ENCODE data around the gene FABP3.

The FABP3 gene

DNA sequence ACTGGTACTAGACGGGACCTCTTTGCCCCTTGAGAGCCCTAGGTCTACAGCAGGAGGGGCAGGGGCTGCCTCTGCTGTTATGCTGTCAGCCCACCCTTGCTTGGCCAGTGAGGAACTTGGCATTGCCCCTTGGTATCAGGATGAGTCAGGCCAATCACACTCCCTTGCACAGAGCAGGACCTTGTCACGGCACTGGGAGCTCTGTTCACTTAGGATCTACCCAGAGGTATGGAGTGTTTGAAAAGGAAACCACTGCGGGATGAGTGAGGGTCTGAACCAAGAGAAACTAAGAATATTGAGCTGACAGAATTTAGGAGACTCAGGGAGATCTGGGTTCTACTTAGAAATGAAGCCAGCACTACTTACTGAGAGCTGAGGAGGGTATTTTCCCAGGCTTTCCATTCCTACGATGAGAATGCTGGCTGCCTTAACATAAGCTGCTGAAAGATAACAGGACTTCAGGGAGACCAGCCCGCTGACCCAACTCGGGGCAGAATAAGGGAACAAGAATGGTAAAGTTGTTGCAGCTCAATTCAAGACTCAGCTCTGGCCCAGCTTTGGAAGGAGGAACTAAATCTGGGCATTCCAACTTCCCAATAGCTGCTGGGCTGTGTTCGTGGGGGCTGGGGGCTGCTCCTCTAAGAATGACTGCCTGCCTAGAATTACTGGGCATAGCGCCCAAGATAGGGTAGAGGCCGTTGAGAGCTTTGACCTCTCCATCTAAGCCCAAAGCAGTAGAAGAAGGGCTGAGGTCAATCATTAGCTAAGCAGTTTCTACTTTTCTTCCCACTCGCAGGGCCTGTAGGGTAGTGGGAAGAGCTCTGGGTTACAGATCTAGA is 1.5 kb downstream of the FABP3 start:
- no peak for DNase-seq (ENCODE audit: low read depth)

DNA sequence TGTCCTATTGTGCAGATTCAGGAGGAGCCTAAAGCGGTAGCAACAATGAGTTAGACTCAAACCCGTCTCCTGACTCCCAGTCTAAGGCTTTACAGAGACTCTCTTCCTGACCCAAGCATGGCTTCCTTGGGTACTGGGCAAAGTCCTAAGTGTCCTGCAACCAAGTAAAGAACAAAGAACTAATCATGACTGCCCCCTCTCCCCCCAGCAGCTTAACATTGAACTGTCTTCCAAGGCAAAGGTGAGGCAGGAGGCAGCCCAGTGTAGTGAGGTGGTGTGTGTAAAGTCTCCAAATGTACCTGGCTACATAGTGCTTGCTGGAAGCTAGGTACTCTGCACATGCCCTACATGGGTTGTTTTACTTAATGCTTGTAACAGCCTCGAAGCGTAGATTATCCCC is 2.3 kb downstream of the FABP3 start:
- no peak for DNase-seq (ENCODE audit: low read depth)

DNA sequence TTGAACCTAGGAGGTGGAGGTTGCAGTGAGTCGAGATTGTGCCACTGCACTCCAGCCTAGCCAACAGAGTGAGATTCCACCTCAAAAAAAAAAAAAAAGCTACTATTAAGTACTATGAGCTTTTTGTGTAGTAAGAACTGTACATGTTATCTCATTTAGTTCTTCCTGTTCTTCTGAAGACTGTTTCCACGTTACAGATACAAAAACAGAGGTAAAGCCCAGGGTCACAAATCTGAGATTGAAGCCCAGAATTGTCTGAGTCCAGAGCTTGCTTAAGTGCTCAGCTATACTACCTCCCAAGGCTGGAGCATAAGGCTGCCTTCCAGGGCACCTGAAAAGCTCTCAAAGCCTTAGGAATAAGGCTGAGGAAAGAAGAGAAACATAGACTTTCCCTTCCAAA is 2.9 kb downstream of the FABP3 start:
- DNase-seq (ENCODE audit: low read depth): no peak

DNA sequence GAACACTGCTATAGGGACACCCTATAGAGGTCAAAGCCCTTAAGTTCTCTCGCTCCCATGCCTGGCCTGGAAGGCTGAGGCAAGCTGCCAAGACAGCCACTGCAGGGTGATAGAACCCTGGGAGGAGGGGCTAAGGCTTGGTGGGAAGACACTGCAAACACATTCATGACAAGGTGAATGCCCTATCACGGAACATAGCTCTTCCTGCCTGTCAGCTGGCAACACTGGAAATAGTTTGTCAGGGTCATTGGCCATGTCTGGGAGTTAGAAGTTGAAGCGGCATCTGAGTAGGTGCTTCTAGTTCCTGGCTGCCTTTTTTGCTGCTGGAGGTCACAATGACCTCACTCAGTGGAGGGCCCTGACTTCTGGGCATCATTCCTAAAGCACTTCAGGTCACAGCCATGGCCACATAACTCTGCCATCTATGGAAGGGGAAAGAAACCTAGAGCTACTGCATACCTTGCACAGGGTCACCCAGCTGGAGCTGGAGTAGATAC is 4.2 kb downstream of the FABP3 start:
- no peak for DNase-seq (ENCODE audit: low read depth)

DNA sequence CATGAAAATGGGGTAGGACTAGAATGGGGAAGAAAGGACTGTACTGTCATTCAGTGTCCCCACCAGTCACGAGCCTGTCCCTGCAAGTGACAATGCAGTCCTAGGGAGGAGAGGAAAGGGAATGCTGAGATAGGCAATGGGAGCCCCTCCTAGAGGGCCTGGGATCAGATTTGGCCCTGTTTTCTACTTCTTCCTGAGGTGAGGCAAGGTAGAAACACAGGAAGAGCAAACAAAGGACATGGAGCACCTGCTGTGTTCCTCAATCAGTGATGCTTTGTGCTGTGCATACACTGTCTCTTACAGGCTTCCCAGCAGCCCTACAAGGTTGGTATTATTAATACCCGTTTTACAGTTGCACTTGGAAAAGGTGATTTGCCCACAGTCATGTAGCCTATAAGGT is 6.1 kb downstream of the FABP3 start:
- DNase-seq (ENCODE audit: low read depth): no peak

DNA sequence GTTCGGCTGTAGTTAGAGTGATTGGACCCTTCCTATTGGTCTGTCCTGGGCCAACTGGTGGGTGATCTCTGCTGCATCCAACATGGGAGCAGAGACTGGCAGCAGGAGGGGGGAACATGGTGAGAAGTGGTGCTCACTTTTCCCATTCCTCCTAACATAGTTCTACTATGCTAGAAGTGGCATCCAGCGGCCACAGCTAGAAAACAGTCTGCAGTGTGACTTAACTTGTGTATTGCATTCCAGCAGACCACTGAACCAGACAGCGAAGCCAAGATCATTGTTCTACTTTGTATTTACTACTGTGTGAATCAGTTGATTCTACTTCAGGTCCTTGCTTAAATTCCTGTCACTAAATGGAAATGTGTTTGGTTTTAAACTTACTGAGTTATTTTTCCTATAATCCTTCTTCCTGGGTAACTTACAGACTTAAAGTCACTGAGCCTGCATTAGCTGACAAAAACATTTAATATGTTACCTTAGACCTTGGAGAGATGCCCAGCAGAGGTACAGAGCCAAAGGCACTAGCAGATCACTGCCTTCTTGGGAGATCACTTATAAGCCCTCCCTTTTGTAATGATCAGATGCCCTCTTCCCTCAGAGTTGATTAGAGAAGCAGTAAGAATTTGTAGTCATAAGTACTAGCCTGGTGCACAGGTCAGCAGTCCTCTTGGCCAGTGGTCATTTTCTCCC is 8.2 kb downstream of the FABP3 start:
- no peak for DNase-seq (ENCODE audit: low read depth)

DNA sequence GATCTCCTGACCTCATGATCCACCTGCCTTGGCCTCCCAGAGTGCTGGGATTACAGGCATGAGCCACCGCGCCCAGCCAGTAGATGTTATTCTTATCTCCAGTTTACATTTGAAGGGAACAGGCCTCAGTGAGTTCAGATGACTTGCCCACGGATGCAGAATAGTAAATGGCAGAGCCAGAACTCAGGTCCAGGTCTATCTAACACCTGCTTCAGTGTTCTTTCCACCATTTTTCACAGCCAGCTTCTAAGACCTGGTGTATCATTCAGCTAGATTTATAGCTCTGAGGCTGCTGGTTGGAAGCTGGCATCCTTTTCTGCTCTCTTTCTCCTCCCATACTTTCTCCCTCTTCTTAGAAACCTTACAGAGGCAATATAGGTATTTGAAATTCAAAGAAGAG is 10.8 kb downstream of the FABP3 start:
- DNase-seq (ENCODE audit: low read depth): no peak

DNA sequence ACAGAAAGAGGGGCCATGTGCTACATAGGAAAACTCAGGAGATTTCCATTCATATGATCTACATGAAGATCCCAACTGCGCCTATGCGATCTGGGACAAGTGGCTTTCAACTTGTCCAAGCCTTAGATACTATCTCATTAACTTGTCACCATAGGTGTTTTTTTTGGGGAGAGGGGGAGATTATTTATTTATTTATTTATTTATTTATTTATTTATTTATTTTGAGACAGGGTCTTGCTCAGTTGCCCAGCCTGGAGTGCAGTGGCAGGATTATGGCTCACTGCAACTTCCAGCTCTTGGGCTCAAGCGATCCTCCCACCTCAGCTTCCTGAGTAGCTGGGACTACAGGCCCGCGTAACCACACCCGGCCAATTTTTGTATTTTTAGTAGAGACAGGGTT is 11.3 kb downstream of the FABP3 start:
- no peak for DNase-seq (ENCODE audit: low read depth)

DNA sequence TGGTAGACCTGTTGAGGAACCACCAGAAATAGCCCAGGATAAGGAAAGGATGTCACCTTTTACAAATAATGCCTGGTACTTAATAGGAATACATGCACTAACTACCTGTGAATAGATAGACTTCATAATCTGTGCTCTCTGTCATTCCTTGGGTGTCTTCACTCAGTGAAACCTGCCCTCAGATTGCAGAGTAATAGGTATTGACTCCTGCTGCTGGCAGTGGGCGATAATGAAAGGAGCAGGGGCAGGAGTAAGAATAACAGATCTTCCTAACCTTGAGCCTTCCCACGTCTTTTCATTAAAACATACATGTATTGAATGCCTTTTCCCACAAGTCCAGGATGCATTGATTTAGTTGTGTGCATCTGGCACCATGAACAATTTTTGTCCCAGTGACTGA is 16.4 kb downstream of the FABP3 start:
- DNase-seq (ENCODE audit: low read depth): no peak

DNA sequence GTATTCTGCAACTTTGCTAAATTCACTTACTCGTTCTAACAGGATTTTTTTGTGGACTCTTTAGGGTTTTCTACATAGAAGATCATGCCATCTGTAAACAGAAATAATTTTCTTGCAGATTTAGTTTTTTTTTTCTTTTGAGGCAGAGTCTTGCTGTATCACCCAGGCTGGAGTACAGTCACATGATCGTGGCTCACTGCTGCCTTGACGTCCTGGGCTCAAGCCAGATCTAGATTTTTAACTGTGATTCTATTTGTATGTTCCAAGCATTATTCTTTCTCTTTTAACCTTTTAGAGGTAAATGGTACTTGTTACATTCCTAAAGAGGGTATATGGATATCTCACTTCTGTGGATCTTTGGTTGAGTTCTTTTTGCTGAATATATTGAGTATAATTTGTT is 18.6 kb downstream of the FABP3 start:
- DNase-seq (ENCODE audit: low read depth): no peak

DNA sequence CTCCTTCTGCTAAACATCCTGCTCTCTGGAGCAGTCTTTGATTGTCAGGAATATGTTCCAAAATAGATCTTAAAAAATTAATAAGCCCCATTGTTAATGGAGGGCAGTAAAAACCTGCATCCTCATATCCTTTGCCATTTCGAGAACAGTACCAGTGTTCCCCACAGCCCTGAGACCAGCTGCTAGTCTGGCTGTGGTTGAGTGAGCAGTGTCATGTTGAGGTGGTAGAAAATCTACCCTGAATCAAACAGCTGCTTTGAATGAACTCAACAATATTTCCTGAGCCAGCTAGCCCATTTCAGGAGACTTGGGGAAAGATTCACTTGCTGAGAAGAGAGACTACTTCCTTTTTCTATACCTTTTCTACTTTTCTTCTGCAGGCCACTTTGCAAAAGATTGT is 24.4 kb downstream of the FABP3 start:
- DNase-seq (ENCODE audit: low read depth): no peak

DNA sequence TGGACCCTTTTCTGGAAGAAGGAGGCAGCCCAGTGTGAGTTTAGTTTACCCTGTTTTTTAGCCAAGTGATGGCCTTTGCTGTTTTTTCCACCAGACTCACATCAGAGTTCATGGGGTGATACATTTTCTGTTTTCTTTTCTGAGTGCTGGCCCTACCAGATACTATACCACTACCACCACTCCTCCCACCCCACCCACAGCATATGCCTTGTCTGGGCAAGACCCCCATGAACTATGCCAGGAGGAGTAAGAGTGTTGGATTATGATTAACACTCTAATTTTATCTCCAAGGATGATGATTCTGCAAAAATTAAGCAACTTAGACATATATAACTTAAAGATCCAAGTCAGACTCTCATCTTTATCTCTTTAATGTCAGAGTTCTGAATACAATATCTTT is 26.1 kb downstream of the FABP3 start:
- DNase-seq (ENCODE audit: low read depth): no peak

DNA sequence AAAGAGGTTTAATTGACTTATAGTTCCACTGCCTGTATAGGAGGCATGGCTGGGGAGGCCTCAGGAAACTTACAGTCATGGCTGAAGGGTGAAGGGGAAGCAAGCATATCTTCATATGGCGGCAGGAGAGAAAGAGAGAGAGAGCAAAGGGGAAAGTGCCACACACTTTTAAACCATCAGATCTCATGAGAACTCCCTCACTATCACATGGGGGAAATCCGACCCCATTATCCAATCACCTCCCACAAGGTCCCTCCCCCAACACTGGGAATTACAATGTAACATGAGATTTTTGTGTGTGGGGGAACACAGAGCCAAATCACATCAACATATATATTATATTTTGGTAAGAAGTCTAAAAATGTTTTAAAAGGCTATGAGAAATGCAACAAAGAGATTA is 27.2 kb downstream of the FABP3 start:
- no peak for DNase-seq (ENCODE audit: low read depth)

DNA sequence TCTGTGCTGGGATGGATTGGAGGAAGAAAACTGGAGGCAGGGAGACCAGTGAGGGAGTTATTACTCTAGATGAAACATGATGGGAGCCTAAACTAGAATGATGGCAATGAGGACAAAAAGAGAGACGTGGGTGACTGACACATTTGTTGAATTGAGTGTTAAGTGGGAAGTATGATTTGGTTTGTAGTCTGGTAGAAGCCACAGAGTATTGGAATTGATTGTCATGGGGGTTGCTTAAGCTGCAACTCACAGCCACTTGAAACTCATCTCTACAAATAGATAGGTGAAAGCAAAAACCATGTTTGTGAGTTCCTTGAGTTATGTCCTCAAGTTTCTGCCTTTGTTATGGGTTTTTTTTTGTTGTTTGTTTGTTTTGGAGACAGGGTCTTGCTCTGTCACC is 28.4 kb downstream of the FABP3 start:
- no peak for DNase-seq (ENCODE audit: low read depth)

DNA sequence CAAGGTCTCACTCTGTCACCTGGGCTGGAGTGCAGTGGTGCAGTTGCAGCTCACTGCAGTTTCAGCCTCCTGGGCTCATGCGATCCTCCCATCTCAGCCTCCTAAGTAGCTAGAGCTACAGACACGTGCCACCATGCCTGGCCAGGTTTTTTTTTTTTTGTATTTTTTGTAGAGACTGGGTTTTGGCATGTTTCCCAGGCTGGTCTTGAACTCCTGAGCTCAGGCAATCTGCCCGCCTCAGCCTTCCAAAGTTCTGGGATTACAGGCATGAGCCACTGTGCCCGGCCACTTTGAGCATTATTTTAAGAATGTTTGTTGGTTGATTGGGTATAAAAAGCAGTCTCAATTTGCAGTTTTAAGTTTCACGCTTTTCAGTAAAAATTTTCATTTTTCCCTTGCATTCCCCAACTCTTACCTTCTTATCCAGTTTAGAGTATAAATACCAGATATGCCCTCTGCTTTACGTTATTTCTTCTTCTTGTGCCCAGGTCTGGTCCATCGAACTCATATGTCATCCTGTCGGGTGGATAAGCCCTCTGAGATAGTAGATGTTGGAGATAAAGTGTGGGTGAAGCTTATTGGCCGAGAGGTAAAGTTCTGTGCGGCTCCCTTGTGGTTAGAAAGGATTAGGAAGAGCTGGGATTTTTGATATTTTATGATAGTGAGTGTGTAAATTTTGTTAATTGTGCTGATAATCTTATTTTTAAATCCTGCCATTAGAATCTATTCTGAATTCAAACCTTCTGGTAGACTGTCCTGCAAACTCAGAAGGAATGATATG is 36.0 kb downstream of the FABP3 start:
- DNase-seq (ENCODE audit: low read depth): no peak

DNA sequence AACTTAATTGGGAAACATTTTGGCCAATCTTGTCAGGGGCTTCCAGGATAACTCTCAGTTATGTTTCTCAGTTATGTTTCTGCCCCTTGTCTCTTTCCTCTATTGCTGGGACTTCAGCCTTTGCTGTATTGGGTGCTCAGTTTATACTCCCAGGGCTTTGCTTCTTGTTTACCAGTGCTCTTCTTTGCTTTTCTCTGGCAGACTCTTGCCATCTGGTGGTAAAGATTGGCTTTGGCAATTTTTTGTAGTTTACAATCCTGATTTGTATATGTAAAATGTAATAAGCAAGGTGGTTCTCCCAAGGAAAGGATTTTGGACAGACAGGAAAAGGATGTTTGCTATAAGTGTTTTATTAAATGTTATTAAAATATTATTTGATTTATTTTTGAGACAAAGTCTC is 37.9 kb downstream of the FABP3 start:
- peak; percentile 19 for DNase-seq (ENCODE audit: low read depth)

DNA sequence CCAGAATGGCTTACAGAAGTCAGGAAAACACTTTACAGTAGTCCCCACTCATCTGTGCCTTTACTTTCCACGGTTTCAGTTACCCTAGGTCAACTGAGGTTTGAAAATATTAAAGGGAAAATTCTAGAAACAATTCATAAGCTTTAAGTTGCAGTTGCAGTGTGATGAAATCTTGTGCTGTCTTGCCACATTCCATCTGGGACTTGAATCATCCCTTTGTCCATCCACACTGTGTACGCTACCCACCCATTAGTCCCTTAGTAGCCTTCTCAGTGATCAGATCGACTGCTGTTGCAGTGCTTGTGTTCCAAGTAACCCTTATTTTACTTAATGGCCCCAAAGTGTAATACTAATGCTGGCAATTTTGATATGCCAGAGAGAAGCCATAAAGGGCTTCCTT is 45.5 kb downstream of the FABP3 start:
- DNase-seq (ENCODE audit: low read depth): peak; percentile 18

DNA sequence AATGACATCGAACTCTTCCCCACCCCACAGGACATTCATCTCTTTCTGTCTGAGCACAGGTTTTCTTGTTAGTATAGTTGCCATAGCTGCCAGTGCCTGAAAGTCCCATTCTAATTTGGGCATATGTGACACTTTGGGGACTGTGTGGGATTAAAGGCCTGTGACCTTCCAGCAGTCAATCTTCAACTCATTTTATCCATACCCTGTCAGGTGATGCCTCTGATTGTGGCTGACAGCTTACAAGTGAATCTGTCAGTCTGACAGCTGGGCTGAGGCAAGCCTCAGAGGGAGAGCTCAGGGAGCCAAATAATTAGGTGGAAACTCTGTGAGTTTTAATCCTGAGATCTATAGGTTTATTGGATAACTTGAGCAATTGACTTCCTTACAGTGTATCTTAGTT is 46.4 kb downstream of the FABP3 start:
- no peak for DNase-seq (ENCODE audit: low read depth)

DNA sequence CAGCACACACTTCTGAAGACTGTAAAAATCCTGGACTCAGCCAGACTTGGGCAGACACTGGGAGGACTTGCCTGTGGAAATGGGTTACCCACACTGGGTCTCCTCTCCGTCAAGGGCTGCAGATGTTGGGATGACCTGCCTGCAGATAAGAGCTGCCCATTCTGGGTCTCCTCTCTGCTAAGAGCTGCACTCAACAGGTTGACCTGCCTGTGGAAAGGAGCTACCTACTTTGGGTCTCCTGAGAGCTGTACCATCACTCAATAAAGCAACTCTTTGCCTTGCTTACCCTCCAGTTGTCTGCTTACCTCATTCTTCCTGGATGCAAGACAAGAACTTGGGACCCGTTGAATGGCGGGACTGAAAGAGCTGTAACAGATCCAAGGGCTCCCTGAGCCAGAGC is 47.9 kb downstream of the FABP3 start:
- no peak for DNase-seq (ENCODE audit: low read depth)

DNA sequence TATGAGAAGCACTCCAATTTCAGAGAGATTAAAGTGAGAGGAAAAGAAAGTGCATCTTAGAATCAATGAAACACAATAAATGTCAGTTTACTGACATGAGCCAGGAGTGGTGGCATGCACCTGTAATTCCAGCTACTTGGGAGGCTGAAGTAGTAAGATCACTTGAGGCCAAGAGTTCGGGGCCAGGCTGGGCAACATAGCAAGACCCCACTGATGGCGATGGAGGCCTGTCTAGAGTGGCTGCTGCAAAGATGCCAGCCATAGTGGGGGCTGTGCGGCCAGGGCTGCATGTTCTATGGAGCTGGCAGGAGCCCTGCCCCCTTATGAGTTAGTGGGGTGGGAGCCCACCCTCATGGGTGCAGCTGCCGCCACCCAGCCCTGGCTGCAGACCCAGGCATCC is 48.8 kb downstream of the FABP3 start:
- DNase-seq (ENCODE audit: low read depth): no peak

DNA sequence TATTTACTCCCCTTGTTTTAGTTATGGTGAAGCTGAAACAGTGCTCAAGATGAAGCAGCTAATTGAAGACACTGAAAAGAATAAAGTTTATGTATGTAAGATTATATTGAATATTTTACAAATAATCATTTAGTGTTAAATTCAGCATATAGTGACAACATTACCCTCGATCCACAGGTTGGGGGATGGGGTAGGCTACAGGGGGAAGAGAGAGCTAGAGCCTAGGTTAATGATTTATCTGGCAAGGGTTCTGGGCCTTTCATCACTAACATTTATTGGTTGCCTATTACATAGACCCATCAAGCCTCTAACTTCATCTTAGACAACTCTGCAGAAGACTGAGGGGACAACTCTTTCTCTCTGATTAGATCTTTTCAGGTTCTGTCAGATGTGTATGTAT is 54.7 kb downstream of the FABP3 start:
- no peak for DNase-seq (ENCODE audit: low read depth)

DNA sequence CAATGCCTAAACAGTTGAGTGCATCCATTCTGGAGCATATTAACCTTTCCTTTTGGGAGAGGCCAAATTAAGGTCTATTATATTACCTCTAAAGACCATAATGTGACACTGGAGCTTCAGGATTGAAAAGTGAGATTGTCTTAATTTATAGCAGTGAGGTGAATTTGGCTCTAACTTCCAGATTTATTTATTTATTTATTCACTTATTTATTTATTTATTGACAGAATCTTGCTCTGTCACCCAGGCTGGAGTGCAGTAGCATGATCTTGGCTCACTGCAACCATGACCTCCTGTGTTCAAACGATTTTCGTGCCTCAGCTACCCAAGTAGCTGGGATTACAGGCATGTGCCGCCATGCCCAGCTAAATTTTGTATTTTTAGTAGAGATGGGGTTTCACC is 57.0 kb downstream of the FABP3 start:
- no peak for DNase-seq (ENCODE audit: low read depth)
